SK-N-SH treated with all-trans-retinoic acid at 6 μM for 48 hours (cell line): ENCODE data around the gene POU5F1.

Experiments used
- PATZ1 ChIP-seq: fragments of 250-450 bp; sonication (Bioruptor Pico); IDR thresholded peaks from 2 replicates; pipeline ENCODE4 v1.8.0; 2020; ENCODE audit warnings: mild to moderate bottlenecking, moderate library complexity, borderline replicate concordance
- PPARA ChIP-seq: fragments of 250-450 bp; sonication (Bioruptor Pico); IDR thresholded peaks from 2 replicates; pipeline ENCODE4 v1.5.0; 2020; ENCODE audit warnings: mild to moderate bottlenecking, borderline replicate concordance
- SNAI2 ChIP-seq: fragments of 250-450 bp; sonication (Bioruptor Pico); IDR thresholded peaks from 2 replicates; pipeline ENCODE4 v1.5.0; 2020; ENCODE audit warnings: mild to moderate bottlenecking, moderate library complexity
- ZC3H10 ChIP-seq: fragments of 250-450 bp; sonication (Bioruptor Pico); IDR thresholded peaks from 2 replicates; pipeline ENCODE4 v1.5.1; 2021; ENCODE audit warnings: mild to moderate bottlenecking, moderate library complexity
- ZFP30 ChIP-seq: fragments of 450-650 bp; formaldehyde crosslinking; IDR thresholded peaks from 2 replicates; pipeline ENCODE4 v1.5.0; 2022; ENCODE audit warnings: mild to moderate bottlenecking, moderate library complexity

GRCh38 chr6:31154436-31154835 lies 16.0 kb downstream of the POU5F1 start:
- TF ChIP-seq ZC3H10, result no peak
- no peak for TF ChIP-seq ZFP30
- TF ChIP-seq PATZ1 (CRISPR knock-in tag), result no peak
- TF ChIP-seq SNAI2, result no peak
- no peak for TF ChIP-seq PPARA (CRISPR knock-in tag)
